HepG2 (cell line): ENCODE data around the gene SLC25A44. TPM values are rescaled to one million over a fixed set of nuclear protein-coding genes. Genes with fewer than 3 reads are reported as not detected.

Experiments
- CEBPB ChIP-seq: IDR thresholded peaks from 2 replicates; pipeline ENCODE4 v1.6.1; 2011; ENCODE audit warnings: low read depth, low read length, improper control_type of control experiment, borderline replicate concordance
- GABPB1 ChIP-seq: IDR thresholded peaks from 2 replicates; pipeline ENCODE4 v1.6.1; 2016; ENCODE audit warnings: mild to moderate bottlenecking, missing genetic modification reagents, moderate library complexity, missing compliant biosample characterization
- KIAA2018 ChIP-seq: sonication (generic); formaldehyde crosslinking; IDR thresholded peaks from 2 replicates; pipeline ENCODE4 v1.5.0; 2020; ENCODE audit warnings: mild to moderate bottlenecking, missing genetic modification reagents, borderline replicate concordance
- NCOR1 ChIP-seq: fragments of 200-600 bp; sonication (generic); IDR thresholded peaks from 2 replicates; pipeline ENCODE4 v1.7.0; 2017; ENCODE audit warnings: antibody characterized with exemption, low read length, borderline replicate concordance
- RARA ChIP-seq: IDR thresholded peaks from 2 replicates; pipeline ENCODE4 v1.6.1; 2016; ENCODE audit warnings: missing genetic modification reagents, missing compliant biosample characterization
- SUZ12 ChIP-seq: fragments of 150-350 bp; IDR thresholded peaks from 2 replicates; pipeline ENCODE4 v1.6.1; 2014; ENCODE audit warnings: low read depth, low read length
- ZNF263 ChIP-seq: sonication (generic); formaldehyde crosslinking; IDR thresholded peaks from 2 replicates; pipeline ENCODE4 v1.4.0; 2020; ENCODE audit warnings: missing genetic modification reagents
- ZNF660 ChIP-seq: sonication (generic); formaldehyde crosslinking; IDR thresholded peaks from 2 replicates; pipeline ENCODE4 v1.5.1; 2020; ENCODE audit warnings: mild to moderate bottlenecking, low read depth, missing genetic modification reagents, borderline replicate concordance
- polyA plus RNA-seq, 8 experiments: library from polyadenylated mRNA; depleted of rRNA in 3 of 8; stranded (reverse) in 7 of 8; unstranded in 1 of 8; fragments of >200 nt; fragmentation: Illumina TruSeq in 4 of 8; extraction: Trizol in 4 of 8; gene quantifications; 2 replicates each; pipeline versions ENCODE4 v1.2.1 to v1.2.3, GENCODE V29; 2011 to 2016; ENCODE audit warnings: low read depth in 4 of 8, missing spikeins in 1 of 8, mixed read lengths in 1 of 8; ENCODE audit not compliant: insufficient read depth in 1 of 8
- total RNA-seq, 5 experiments: library from RNA; depleted of rRNA; stranded (reverse); fragments of >200 nt; fragmentation: Illumina TruSeq; extraction: Trizol; gene quantifications; 2 replicates each; pipeline ENCODE4 v1.2.3, GENCODE V29; 2016; ENCODE audit warnings: low read depth in 1 of 5
- TF ChIP-seq, protein P1 (sequence below), 2 experiments: sonication (generic) in 1 of 2; formaldehyde crosslinking in 1 of 2; IDR thresholded peaks; 2 replicates each; pipeline versions ENCODE4 v1.4.0 to v1.6.1; 2016 to 2020; ENCODE audit warnings: borderline replicate concordance in 1 of 2, low read depth in 1 of 2, mild to moderate bottlenecking in 1 of 2, missing genetic modification reagents in 1 of 2

Gene SLC25A44
- total and polyA plus RNA-seq, 2 of the 13 experiments (the other 11 are each of a cell fraction or from before 2014, with no cell fraction given): 10.7 to 13.4 TPM

DNA sequence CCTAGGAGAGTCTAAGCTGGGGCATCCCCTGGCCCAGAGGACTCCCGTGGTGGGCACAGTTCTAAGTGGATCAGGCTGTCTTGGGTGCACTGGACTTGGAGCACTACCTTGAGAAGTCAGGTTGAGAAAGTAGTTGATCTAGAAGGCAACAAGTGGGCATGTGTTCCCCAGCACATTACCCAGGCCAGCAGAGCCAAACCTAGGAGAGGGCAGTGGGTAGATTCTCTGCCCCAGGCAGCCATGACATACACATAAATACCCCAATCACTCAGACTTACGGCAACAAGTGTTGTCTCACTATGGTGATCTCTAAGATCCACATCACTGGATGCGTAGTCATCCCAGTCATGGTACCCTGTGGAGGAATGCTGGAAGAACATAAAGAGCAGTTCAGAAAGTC is 17.3 kb downstream of the SLC25A44 start (continued):
- TF ChIP-seq, protein P1, sequence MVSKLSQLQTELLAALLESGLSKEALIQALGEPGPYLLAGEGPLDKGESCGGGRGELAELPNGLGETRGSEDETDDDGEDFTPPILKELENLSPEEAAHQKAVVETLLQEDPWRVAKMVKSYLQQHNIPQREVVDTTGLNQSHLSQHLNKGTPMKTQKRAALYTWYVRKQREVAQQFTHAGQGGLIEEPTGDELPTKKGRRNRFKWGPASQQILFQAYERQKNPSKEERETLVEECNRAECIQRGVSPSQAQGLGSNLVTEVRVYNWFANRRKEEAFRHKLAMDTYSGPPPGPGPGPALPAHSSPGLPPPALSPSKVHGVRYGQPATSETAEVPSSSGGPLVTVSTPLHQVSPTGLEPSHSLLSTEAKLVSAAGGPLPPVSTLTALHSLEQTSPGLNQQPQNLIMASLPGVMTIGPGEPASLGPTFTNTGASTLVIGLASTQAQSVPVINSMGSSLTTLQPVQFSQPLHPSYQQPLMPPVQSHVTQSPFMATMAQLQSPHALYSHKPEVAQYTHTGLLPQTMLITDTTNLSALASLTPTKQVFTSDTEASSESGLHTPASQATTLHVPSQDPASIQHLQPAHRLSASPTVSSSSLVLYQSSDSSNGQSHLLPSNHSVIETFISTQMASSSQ (IDR thresholded peaks at IDR 0.05; ENCODE audit: low read depth): no peak
- TF ChIP-seq, protein P1 (CRISPR knock-in tag; IDR thresholded peaks at IDR 0.05; ENCODE audit: borderline replicate concordance): no peak
- no peak for TF ChIP-seq ZNF660 (CRISPR knock-in tag)
- no peak for TF ChIP-seq ZNF263 (CRISPR knock-in tag)
- no peak for TF ChIP-seq SUZ12
- TF ChIP-seq NCOR1: no peak
- TF ChIP-seq CEBPB: no peak
- no peak for TF ChIP-seq RARA (CRISPR knock-in tag)
- no peak for TF ChIP-seq KIAA2018 (CRISPR knock-in tag)
- no peak for TF ChIP-seq GABPB1 (CRISPR knock-in tag)
- TF ChIP-seq, all 625 proteins: peak for 0
